Erythroblast (primary cell): Measurements from ENCODE around the gene KIAA0513.

Experiments used
- GATA1 ChIP-seq: IDR thresholded peaks from 2 replicates; pipeline ENCODE4 v1.6.1; 2011; ENCODE audit warnings: low read depth, mild to moderate bottlenecking, control low read depth, low read length, moderate library complexity
- POLR2A ChIP-seq: IDR thresholded peaks from 2 replicates; pipeline ENCODE4 v1.6.1; 2011; ENCODE audit warnings: mild to moderate bottlenecking, low read length

GRCh38 chr16:85015481-85016187 lies 12.0 kb upstream of the KIAA0513 start:
- TF ChIP-seq POLR2A (no peak), GATA1 (no peak)
